ENCODE measurements around the gene HDAC10. TPM values are rescaled to one million over a fixed set of nuclear protein-coding genes. Genes with fewer than 3 reads are reported as not detected.
A peak's percentile ranks its signal among the peaks of the same experiment; 100 is the strongest.

The HDAC10 gene
- total RNA-seq, 1 experiment from 2014 or later, result 71.3 TPM

- TF ChIP-seq SIN3A (IDR thresholded peaks at IDR 0.05; ENCODE audit: borderline replicate concordance, insufficient read depth, low read depth, low read length) (no peak), POLR2AphosphoS5 (IDR thresholded peaks at IDR 0.05; ENCODE audit: low read depth, low read length) (no peak)
- TF ChIP-seq, protein P1, sequence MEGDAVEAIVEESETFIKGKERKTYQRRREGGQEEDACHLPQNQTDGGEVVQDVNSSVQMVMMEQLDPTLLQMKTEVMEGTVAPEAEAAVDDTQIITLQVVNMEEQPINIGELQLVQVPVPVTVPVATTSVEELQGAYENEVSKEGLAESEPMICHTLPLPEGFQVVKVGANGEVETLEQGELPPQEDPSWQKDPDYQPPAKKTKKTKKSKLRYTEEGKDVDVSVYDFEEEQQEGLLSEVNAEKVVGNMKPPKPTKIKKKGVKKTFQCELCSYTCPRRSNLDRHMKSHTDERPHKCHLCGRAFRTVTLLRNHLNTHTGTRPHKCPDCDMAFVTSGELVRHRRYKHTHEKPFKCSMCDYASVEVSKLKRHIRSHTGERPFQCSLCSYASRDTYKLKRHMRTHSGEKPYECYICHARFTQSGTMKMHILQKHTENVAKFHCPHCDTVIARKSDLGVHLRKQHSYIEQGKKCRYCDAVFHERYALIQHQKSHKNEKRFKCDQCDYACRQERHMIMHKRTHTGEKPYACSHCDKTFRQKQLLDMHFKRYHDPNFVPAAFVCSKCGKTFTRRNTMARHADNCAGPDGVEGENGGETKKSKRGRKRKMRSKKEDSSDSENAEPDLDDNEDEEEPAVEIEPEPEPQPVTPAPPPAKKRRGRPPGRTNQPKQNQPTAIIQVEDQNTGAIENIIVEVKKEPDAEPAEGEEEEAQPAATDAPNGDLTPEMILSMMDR (IDR thresholded peaks at IDR 0.05), result peak; percentile 87
- BruUV-seq (replicated peaks), result no TSS peak
- intact Hi-C loops (cut with micrococcal nuclease; ENCODE audit: unreplicated experiment) (loop anchor here (1.0 kb wide), 1 partner anchor 61 kb away; no protein-coding TSS in a partner anchor), in situ Hi-C loops (cut with HindIII; ENCODE audit: low pct_unique_long_range_greater_than_20kb, low sequenced_read_pairs) (no loop called here)
- CTCF ChIA-PET, result no interaction called here
- H3K36me3 ChIP-seq (ENCODE audit: control insufficient read depth, insufficient read depth, low read length), result no peaks in the 10 kb centered on the region
- H3K4me3 ChIP-seq (ENCODE audit: low read depth in 2 of 2, low read length in 2 of 2), result no peak overlapping the region
- peak; percentile 38 for DNase-seq (ENCODE audit: low read depth, low spot score)
- H3K9me3 ChIP-seq (ENCODE audit: control insufficient read depth, insufficient read depth, low read depth, low read length), result no peaks in the 10 kb centered on the region
- no peaks in the 10 kb centered on the region for H3K27me3 ChIP-seq (ENCODE audit: control insufficient read depth, insufficient read depth, low read length)
- H3K4me1 ChIP-seq (ENCODE audit: control insufficient read depth, insufficient read depth, low read length), result no peaks in the 10 kb centered on the region
- H3K27ac ChIP-seq (ENCODE audit: low read length), result no peak overlapping the region
- POLR2A ChIA-PET, result no interaction called here
- peak; percentile 74 for ATAC-seq
These were observed 41.2 kb downstream of the HDAC10 start for GRCh38 chr22:50209893-50210292.

DNA sequence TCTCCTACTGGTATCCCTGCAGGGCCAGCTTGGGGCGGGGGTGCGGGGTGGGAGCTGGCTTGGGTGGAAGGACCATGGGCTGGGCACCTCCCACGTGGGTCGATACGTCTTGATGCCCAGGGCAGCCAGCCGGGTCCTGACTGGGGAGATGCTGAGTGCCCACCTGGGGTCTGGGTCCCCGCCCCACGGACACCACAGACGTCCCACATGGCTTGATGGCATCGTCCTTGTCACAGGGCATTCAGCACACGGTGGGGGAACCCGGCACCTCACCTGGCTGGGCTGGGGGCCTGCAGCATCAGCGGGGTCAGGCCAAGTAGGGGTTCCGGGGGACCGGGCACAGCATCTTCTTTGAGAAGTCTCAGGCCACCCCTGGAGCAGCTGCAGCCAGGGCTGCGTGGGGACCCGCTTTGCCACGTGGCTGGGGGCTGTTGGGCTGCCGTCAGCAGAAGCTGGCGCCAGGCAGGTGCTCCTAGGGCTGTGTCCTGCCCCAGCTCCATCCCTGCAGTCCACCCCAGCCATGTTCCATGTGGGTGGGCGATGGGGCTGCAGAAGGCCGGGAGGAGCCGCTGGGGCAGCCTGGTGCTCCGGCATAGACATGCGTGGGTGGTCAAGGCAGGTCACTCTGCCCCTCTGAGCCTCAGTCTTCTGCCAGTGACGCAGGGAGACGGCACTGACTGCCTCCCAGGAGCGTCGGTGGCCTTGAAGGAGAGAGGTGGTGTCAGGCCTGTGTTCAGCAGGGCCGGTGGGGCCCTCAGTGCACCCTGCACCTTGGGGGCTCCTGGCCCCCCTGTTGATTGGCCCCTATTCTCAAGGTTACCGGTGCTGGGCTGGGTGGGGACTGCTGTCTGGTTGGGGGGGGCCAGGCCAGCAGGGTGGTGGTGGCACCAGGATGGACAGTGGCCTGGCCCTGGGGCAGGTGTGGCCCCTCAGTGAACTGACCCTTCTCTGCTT, 41.8 kb downstream of the HDAC10 start:
- H3K36me3 ChIP-seq (ENCODE audit: control insufficient read depth, insufficient read depth, low read length), result no peaks in the 10 kb centered on the region
- DNase-seq (ENCODE audit: low read depth, low spot score) (no peak), ATAC-seq (peak; percentile 36)
- BruUV-seq (replicated peaks), result no TSS peak
- H3K4me3 ChIP-seq (ENCODE audit: low read depth in 2 of 2, low read length in 2 of 2), result no peak overlapping the region
- POLR2A ChIA-PET, result no interaction called here
- H3K9me3 ChIP-seq (ENCODE audit: control insufficient read depth, insufficient read depth, low read depth, low read length), result no peaks in the 10 kb centered on the region
- CTCF ChIA-PET, result interaction anchor here (0.6 to 0.7 kb wide), 2 partner anchors 275 to 280 kb away, joined by 5 to 7 read pairs; no protein-coding TSS in a partner anchor
- TF ChIP-seq, protein P1 (IDR thresholded peaks at IDR 0.05), result no peak
- TF ChIP-seq, protein P2, sequence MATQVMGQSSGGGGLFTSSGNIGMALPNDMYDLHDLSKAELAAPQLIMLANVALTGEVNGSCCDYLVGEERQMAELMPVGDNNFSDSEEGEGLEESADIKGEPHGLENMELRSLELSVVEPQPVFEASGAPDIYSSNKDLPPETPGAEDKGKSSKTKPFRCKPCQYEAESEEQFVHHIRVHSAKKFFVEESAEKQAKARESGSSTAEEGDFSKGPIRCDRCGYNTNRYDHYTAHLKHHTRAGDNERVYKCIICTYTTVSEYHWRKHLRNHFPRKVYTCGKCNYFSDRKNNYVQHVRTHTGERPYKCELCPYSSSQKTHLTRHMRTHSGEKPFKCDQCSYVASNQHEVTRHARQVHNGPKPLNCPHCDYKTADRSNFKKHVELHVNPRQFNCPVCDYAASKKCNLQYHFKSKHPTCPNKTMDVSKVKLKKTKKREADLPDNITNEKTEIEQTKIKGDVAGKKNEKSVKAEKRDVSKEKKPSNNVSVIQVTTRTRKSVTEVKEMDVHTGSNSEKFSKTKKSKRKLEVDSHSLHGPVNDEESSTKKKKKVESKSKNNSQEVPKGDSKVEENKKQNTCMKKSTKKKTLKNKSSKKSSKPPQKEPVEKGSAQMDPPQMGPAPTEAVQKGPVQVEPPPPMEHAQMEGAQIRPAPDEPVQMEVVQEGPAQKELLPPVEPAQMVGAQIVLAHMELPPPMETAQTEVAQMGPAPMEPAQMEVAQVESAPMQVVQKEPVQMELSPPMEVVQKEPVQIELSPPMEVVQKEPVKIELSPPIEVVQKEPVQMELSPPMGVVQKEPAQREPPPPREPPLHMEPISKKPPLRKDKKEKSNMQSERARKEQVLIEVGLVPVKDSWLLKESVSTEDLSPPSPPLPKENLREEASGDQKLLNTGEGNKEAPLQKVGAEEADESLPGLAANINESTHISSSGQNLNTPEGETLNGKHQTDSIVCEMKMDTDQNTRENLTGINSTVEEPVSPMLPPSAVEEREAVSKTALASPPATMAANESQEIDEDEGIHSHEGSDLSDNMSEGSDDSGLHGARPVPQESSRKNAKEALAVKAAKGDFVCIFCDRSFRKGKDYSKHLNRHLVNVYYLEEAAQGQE (IDR thresholded peaks at IDR 0.05; ENCODE audit: insufficient read depth in 1 of 2, low read depth in 2 of 2, low read length in 1 of 2), result no peak
- TF ChIP-seq POLR2AphosphoS5 (IDR thresholded peaks at IDR 0.05; ENCODE audit: low read depth, low read length) (no peak), TCF7L2 (IDR thresholded peaks at IDR 0.05; ENCODE audit: low read depth, low read length) (no peak), SIN3A (IDR thresholded peaks at IDR 0.05; ENCODE audit: borderline replicate concordance, insufficient read depth, low read depth, low read length) (no peak)
- in situ Hi-C loops (cut with HindIII; ENCODE audit: low pct_unique_long_range_greater_than_20kb, low sequenced_read_pairs) (no loop called here), intact Hi-C loops (cut with micrococcal nuclease; ENCODE audit: unreplicated experiment) (loop anchor here (1.0 kb wide), 1 partner anchor 60 kb away; no protein-coding TSS in a partner anchor)
- H3K27ac ChIP-seq (ENCODE audit: low read length), result no peak overlapping the region
- no peaks in the 10 kb centered on the region for H3K4me1 ChIP-seq (ENCODE audit: control insufficient read depth, insufficient read depth, low read length)
- no peaks in the 10 kb centered on the region for H3K27me3 ChIP-seq (ENCODE audit: control insufficient read depth, insufficient read depth, low read length)
